H54 (cell line): ENCODE results near the gene CA12.

ENCODE experiments used
- DNase-seq: peaks from one replicate; pipeline ENCODE4 v3.0.0; 2011; ENCODE audit warnings: low spot score, mixed read lengths; ENCODE audit not compliant: insufficient read length
- FAIRE-seq: peaks from 3 replicates; lab custom pipeline; 2011; peaks lifted over from hg19 to GRCh38; lab: Jason Lieb, UNC
- POLR2A ChIP-seq: IDR thresholded peaks from 2 replicates; pipeline ENCODE4 v1.6.1; 2011; ENCODE audit warnings: low read depth, mild to moderate bottlenecking, low read length

CA12 gene

DNA sequence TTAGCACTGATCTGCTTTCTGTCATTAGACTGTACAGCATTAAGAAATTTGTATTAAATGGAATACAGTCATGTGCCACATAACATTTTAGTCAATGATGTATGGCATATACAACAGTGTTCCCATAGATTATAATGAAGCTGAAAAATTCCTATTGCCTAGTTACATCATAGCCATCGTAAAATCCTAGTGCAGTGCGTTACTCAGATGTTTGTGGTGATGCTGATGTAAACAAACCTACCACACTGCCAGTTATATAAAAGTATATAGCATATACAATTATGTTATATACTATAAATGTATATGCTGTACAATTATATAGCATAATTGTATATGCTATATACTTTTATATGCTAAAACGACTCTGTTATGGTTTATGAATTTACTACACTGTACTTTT is 62.6 kb downstream of the CA12 start:
- DNase-seq (no peak), FAIRE-seq (no peak)
- TF ChIP-seq POLR2A = no peak

DNA sequence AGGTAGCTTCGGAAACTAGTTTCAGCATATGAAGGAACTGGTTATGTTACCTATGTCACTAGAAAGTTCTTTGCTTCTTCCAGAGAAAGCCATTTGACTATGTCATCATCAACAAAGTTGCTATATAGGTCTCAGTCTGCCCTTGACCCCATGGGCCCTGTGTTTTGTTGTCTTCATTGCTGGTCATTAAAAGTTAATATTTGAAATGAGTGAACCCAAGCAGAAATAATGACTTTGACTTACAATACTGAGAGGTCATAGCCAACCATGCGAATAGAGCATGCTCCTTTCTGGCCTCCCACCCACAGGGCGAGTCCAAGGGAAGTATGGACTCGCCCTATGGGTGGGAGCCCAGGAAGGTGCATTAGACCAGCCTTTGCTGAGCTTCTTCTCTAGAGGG is 63.3 kb downstream of the CA12 start:
- FAIRE-seq (no peak), DNase-seq (no peak)
- no peak for TF ChIP-seq POLR2A

DNA sequence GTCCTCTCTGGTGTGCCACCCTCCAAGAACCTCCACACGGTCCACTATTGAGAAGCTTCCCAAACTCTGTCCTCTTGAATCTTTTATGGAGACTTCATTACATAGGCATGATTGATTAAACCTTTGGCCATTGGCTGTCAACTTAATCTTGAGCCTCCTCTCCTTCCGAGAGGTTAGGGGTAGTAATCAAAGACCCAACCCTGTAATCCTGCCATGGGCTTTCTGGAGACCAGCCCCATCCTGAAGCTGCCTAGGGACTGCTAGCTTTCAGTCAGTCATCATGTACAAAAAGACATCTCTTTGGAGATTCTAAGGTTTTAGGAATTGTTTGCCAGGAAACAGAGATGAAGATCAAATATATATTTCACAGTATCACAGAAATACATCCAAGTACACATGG is 67.2 kb downstream of the CA12 start:
- TF ChIP-seq POLR2A = no peak
- no peak for FAIRE-seq
- no peak for DNase-seq

DNA sequence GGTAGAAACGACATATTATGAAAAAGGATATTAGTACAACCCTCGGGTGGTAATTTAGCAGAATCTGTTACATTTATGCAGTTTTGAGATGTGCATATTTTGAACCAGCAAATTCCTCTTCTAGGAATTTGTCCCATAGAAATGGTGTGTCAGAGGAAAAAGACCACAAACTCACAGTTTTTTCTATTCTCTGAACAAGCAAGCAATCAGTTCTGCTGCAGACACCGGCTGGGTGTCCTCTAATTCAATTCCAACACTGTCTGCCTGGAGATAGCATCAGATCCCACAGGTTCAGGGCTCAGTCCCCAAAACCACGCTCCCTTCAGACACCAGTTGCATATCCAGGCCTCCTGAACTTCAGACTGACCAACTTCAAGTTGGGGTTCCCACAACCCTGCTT is 67.8 kb downstream of the CA12 start:
- DNase-seq (no peak), FAIRE-seq (no peak)
- TF ChIP-seq POLR2A = no peak

DNA sequence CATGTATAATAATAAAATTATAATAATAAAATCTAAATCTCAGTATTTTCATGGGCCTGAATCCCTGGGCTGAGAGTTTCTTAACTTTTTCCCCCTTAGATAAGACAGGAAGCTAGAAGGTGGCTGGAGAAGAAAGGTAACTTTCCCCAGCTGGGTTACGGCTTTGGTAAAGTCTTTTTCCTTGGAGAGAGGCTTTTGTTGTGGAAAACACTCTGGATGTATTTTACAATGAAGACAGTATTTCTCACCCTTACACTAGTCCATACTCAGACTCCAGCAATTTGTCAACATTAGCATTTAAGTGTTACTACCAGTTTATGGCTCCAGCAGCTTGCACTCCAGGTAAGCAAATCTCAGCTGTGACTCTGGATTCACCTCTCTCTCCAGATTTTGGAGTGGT is 69.4 kb downstream of the CA12 start:
- no peak for FAIRE-seq
- no peak for DNase-seq
- no peak for TF ChIP-seq POLR2A

DNA sequence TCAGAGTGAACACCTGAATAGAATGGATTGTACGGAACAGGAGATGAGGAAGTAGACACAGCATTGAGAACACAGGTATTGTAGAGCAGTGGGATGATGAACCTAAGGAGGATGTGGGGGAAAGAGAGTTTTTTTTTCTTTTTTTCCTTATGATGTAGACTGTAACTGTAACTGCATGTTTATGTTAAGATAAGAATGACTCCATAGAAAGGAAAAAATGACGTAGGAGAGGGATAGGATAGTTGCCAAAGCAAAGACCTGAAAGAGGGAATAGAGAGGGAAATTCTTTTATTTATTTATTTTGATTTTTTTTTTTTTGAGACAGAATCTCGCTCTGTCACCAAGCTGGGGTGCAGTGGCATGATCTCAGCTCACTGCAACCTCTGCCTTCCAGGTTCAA is 71.0 kb downstream of the CA12 start:
- no peak for TF ChIP-seq POLR2A
- no peak for FAIRE-seq
- DNase-seq = no peak

DNA sequence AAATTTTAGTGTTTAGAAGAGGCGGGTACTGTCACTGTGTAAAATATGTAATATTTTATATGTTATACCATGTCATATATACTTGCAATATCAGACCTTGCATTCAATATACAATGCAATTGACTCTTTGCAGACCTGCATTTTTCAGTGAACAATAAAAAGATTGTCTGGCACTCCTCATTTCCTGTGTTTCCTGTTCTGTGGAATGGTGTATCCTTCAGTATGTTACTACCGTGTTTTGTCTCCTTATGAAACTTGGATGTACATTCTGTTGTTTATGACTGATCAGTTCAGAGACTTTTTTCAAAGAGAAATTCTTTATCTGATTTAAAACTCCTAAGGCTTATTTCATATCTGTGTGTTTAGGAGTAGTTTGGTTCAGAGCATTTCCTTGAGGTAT is 72.7 kb downstream of the CA12 start:
- no peak for TF ChIP-seq POLR2A
- DNase-seq (no peak), FAIRE-seq (no peak)

DNA sequence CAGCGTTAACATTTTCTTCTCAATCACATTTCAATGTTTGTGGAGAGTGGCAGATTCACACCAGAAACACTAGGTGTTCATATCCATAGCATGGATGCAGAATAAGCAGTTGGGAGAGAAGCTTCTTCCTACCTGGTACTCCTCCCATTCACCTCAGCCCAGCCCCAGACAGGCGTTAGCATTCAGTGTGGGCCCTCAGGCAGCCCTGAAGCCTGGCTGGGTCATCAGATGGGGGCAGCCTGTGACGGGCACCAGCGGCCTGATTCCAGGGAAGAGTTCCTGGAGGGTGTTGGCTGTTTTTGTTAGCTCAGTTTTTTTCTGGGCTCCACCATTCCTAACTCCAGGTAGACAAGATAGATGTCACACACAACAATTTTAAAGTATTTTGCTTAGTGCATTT is 73.2 kb downstream of the CA12 start:
- FAIRE-seq (no peak), DNase-seq (no peak)
- no peak for TF ChIP-seq POLR2A

DNA sequence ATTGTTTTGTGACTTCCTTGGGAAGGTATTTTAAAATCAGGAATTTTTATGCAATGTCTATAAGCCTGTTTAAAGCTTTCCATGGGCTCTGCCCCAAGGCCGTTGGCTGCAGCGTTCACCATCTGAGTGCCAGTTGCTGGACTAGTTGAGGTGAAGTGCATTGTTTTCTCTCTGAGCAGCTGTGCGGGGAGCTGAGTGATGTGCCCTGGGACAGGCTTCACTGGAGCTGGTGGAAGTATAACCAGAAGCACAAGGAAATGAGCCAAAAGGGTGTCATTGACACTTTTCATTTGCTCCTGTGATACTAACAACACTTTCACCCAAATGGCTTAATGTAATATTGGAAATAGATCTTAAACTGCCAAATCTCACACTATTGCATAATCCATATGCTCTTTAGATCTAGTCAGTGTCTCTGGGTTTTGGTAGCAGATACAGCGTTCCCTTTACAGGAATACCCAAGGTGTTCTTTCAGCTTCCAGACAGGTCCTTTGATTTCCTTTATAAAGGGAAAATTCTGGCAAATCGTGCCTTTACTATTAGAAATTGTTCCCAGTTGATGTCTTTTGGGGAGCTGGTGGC is 75.1 kb downstream of the CA12 start:
- FAIRE-seq (no peak), DNase-seq (no peak)

DNA sequence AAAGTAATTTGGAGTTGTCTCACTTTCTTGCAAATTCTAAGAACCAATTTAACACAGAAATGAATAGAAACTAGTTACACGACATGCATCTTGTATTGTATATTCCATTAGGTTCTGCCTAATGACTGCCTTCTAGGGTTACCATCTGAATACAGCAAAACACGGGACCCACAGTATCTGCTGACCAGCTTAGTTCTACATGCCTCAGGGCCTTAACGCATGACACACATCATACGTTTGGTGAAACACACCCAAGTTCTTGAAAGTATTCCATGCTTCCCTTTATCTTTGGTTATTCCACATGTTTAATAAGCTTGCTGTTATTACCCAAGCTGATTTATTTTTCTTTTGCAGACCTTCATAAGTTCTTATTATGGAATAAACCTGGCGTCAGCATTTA is 76.4 kb downstream of the CA12 start:
- no peak for TF ChIP-seq POLR2A
- no peak for FAIRE-seq
- no peak for DNase-seq

More for the DNA sequence above, 75.1 kb downstream of the CA12 start:
- no peak for TF ChIP-seq POLR2A

DNA sequence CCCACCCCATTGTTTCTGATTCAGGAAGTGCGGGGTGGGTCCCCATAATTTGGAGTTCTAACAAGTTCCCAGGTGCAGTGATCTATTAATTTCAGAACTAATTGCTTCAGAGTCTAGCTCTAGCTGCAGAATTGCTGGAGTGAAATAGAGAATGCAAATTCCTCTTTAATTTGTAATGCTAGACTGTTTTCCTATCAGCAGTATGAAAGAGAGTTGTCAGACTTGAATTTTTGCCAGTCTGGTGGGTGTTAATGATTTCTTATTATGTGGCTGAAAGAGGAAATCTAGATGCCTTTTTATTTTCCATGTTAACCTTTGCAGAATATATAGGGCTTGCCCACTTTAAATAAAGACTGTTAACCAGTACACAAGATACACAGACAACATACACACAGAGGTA is 80.6 kb downstream of the CA12 start:
- FAIRE-seq (no peak), DNase-seq (no peak)
- TF ChIP-seq POLR2A = no peak

DNA sequence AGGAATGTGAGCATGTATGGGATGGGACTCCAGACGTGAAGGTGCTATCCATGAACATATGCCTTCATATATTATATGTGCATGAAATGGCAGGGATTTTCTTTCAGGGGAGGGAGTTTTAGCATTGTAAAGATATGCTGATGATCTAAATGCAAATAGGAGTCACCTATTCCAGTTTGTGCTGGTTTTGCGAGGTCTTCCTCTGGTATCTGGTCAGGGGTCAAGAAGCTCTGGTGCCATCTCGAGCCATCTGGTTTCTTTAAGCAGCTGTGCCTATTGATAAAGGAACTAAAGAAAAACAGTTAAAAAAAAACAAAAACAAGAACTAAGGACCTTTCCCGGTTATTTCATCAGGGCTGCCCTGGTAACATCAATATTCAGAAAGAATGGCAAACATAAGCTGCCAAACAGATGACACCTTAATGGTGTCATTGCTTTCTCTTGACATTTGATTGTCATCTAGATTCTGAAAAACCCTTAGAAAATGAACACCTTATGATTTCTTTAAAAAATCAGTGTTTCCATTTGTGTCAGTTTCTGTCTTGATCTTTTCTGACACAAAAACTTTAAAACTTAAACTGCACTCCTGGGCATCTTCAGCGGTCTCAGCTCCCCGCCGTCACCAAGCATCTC is 81.6 kb downstream of the CA12 start:
- FAIRE-seq = no peak

DNA sequence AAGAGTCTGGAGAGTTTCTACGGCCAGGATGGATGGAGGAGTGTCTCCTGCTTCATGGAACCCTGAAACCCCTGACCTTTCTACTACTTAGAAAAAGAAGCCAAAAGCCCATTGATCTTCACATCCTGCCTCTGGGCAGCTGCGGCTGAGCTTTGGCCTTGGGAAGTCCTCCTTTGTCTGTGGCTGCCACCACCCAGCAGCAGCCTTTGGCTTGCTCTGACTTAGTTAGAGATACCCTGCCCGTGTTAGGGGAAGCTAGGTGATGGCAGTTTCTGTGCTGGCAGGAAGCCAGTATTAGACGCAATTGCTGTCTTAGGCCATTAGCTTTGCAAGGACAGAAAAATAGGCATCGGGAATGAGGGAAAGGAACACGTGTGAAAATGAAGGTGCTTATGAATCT is 85.5 kb downstream of the CA12 start:
- TF ChIP-seq POLR2A = no peak
- DNase-seq (no peak), FAIRE-seq (no peak)

More for the DNA sequence above, 81.6 kb downstream of the CA12 start:
- TF ChIP-seq POLR2A = no peak
- no peak for DNase-seq

DNA sequence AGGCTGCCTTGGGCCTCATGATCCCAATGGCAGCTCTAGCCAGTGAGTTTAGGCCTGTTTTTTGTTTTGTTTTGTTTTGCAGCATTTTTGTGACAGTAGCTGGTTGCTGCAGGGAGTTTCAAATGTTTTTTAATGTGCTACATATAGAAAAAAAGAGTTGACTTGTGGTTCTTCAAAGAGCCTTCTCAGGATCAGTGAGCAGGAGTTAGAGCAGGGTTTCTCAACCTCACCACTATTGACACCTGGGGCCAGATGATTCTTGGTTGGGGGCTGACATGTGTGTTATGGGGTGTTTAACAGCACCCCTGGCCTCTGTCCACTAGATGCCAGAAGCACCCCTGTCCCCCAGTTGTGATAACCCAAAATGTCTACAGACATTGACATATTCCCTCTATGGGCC is 86.3 kb downstream of the CA12 start:
- TF ChIP-seq POLR2A = no peak
- DNase-seq (no peak), FAIRE-seq (no peak)

DNA sequence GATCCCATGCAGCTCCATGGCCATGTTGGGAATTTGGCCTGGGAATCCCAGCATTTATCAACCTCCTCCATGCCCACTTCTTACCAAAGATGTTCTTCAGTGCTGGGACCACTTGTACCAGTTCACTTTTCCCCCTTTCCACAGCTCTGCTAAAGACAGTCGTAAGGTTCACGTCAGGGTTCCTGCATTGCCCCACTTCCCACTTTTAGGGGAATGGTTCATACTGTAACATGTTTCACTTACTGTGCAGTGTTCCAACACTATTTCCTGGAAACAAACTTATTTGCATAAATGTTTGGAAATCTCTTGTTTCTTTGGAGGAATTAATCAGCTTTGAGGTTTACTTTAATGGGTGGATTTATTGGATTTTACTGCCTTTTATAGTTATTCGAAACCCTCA is 87.3 kb downstream of the CA12 start:
- TF ChIP-seq POLR2A = no peak
- DNase-seq (no peak), FAIRE-seq (no peak)
